ENCODE data around the gene CLDN34.

Gene CLDN34

DNA sequence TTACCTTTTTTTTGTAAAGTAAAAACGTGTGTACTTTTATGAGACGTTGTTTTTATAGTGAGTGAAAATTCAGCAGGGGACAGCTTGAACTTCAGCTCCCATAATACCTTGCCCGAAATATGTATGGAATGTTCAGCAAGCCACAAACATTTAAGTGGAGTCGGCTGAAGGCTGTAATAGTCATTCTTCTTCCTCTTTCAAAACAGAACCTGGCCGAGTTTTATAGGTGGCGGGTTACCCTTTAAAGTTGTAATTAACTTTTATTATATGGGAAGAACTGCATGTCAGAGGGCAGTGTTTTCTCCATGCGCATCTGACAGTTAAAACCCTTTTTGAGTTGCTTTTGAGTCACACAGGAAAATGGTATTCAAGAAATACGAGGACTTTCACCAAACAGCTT, 50.7 kb downstream of the CLDN34 start:
- no peak for DNase-seq
